ENCODE data around the gene PATJ.

DNA sequence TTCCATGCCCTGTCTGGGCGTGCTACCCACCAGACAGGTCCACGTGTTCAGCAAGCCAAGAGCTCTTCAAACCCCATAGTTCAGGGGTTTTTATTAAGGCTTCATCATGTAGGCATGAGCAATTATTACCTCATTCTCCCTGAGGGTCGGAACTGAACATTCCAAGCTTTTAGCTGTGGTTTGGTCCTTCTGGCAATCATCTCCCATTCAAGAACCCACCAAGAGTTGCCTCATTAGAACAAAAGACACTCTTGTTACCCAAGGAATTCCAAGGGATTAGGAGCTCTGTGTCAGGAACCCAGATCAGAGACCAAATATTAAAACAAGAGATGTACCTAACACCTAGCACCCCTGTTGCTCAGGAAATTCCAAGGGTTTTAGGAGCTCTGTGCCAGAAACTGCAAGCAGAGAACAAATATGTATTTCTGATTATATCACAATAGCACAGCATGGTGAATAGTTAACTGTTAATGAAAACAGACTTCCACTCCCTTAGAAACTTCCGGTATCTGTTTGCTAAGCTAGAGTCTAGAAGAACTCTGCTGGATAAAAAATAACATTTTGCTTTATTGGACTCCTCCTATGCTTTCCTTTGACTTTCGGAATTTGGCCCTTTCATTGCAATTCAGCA lies 251.2 kb downstream of the PATJ start:
- TF ChIP-seq, protein P1, sequence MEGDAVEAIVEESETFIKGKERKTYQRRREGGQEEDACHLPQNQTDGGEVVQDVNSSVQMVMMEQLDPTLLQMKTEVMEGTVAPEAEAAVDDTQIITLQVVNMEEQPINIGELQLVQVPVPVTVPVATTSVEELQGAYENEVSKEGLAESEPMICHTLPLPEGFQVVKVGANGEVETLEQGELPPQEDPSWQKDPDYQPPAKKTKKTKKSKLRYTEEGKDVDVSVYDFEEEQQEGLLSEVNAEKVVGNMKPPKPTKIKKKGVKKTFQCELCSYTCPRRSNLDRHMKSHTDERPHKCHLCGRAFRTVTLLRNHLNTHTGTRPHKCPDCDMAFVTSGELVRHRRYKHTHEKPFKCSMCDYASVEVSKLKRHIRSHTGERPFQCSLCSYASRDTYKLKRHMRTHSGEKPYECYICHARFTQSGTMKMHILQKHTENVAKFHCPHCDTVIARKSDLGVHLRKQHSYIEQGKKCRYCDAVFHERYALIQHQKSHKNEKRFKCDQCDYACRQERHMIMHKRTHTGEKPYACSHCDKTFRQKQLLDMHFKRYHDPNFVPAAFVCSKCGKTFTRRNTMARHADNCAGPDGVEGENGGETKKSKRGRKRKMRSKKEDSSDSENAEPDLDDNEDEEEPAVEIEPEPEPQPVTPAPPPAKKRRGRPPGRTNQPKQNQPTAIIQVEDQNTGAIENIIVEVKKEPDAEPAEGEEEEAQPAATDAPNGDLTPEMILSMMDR (IDR thresholded peaks at IDR 0.05; ENCODE audit: insufficient read depth, low read length) = no peak
- TF ChIP-seq POLR2AphosphoS5 (IDR thresholded peaks at IDR 0.05; ENCODE audit: low read depth) (no peak), GABPA (IDR thresholded peaks at IDR 0.05; ENCODE audit: low read depth) (no peak), SPI1 (IDR thresholded peaks at IDR 0.05; ENCODE audit: borderline replicate concordance, low read depth) (no peak)
- TF ChIP-seq, protein P2, sequence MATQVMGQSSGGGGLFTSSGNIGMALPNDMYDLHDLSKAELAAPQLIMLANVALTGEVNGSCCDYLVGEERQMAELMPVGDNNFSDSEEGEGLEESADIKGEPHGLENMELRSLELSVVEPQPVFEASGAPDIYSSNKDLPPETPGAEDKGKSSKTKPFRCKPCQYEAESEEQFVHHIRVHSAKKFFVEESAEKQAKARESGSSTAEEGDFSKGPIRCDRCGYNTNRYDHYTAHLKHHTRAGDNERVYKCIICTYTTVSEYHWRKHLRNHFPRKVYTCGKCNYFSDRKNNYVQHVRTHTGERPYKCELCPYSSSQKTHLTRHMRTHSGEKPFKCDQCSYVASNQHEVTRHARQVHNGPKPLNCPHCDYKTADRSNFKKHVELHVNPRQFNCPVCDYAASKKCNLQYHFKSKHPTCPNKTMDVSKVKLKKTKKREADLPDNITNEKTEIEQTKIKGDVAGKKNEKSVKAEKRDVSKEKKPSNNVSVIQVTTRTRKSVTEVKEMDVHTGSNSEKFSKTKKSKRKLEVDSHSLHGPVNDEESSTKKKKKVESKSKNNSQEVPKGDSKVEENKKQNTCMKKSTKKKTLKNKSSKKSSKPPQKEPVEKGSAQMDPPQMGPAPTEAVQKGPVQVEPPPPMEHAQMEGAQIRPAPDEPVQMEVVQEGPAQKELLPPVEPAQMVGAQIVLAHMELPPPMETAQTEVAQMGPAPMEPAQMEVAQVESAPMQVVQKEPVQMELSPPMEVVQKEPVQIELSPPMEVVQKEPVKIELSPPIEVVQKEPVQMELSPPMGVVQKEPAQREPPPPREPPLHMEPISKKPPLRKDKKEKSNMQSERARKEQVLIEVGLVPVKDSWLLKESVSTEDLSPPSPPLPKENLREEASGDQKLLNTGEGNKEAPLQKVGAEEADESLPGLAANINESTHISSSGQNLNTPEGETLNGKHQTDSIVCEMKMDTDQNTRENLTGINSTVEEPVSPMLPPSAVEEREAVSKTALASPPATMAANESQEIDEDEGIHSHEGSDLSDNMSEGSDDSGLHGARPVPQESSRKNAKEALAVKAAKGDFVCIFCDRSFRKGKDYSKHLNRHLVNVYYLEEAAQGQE (IDR thresholded peaks at IDR 0.05; ENCODE audit: insufficient replicate concordance, low read depth) = no peak

Data from HL-60 (cell line).